ENCODE measurements around the gene DDN. TPM values are rescaled to one million over a fixed set of nuclear protein-coding genes. Genes with fewer than 3 reads are reported as not detected.

Gene DDN
- under 1 TPM; 0.39 to 0.42 TPM for total RNA-seq

DNA sequence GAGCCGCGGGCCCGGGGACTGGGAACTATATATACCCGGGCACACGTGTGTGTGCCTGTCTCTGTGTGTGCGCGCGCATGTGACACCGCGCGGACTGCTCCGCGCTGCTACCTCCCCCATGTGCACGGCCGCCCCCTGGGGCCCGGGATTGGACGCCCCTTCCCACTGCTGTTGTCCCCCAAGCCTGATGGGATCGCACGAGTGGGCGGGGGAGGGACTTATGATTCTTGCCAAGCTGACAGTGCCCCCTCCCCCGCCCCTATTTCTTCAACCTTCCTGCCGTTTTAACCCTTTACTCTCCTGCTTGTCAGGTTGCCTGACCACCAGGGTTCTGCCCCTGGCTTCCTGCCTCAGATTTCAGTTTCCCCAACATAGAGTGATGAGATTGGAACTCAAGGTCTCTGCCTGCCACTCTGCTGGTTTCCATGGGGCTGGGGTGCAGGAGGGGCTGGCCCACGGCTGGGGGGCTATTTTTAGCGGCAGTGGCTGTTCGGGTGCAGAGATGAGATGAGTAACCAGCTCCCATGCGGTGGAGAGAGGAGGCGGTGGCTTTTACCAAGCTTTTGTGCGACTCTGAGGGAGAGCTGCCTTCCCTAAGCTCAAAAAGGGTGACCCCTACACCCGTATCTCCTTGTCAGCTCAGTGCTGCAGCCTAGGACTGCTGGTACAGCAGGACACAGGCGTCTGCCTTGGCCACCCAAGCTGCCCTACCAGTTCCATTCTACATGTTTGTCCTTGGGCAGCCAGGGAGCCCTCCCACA, at the start of gene DDN:
DDN (minus strand) TSS at position 5 of the 761 bp plus-strand sequence. CDS start 88 bp downstream, outside the sequence.
- Mint-ChIP-seq H3K27me3 (ENCODE audit: low read depth) (peaks cover 37% of the 10 kb centered on the region), H3K9me3 (ENCODE audit: insufficient read depth) (no peaks in the 10 kb centered on the region), H3K4me3 (peak within 1 kb of the TSS; percentile 71), H3K36me3 (ENCODE audit: low read depth) (peaks cover 34% of the 10 kb centered on the region), H3K27ac (no peak within 1 kb of the TSS), H3K4me1 (ENCODE audit: low read depth) (peaks cover 39% of the 10 kb centered on the region)
- DNase-seq, result peak; percentile 59
- CTCF ChIA-PET, result interaction anchor here (0.9 to 6.6 kb wide), 15 partner anchors 11 to 146 kb away, joined by 3 to 106 read pairs (median 6); partner anchors contain the start of genes ARF3, PRKAG1, WNT1 and WNT10B
- POLR2A ChIA-PET, result interaction anchor here (0.8 to 2.1 kb wide), 3 partner anchors 19 to 42 kb away, joined by 3 to 6 read pairs (median 3); partner anchors contain the start of genes ARF3 and PRKAG1
- peak; percentile 64 for ATAC-seq

DNA sequence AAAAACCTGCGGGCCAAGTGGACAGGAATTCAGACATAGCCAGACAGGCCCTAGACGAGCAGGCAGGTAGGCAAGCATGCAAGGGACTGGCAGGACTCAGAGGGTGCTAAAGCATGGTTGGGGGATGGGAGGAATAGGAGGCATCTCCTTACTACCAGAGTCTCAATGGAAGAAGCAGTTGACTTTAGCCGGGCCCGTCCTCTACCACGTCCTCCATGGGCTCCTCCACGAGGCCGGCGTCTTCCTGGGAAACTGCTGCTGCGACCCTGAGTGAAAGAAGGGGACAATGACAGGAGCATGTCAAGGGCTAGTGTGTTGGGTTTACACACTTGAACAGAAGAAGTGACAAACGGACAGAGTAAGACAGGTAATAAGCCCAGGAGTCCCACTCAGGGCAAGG, 49.8 kb upstream of the DDN start:
- ChIA-PET POLR2A (no interaction called here), CTCF (interaction anchor here (1.0 to 1.8 kb wide), 6 partner anchors 29 to 125 kb away, joined by 3 to 7 read pairs (median 4); no protein-coding TSS in a partner anchor)
- Mint-ChIP-seq H3K9me3 (ENCODE audit: insufficient read depth) (no peaks in the 10 kb centered on the region), H3K27me3 (ENCODE audit: low read depth) (no peaks in the 10 kb centered on the region), H3K4me3 (no peak overlapping the region), H3K36me3 (ENCODE audit: low read depth) (peaks cover 80% of the 10 kb centered on the region), H3K27ac (no peak overlapping the region), H3K4me1 (ENCODE audit: low read depth) (peaks cover 2% of the 10 kb centered on the region)
- DNase-seq (no peak), ATAC-seq (no peak)

DNA sequence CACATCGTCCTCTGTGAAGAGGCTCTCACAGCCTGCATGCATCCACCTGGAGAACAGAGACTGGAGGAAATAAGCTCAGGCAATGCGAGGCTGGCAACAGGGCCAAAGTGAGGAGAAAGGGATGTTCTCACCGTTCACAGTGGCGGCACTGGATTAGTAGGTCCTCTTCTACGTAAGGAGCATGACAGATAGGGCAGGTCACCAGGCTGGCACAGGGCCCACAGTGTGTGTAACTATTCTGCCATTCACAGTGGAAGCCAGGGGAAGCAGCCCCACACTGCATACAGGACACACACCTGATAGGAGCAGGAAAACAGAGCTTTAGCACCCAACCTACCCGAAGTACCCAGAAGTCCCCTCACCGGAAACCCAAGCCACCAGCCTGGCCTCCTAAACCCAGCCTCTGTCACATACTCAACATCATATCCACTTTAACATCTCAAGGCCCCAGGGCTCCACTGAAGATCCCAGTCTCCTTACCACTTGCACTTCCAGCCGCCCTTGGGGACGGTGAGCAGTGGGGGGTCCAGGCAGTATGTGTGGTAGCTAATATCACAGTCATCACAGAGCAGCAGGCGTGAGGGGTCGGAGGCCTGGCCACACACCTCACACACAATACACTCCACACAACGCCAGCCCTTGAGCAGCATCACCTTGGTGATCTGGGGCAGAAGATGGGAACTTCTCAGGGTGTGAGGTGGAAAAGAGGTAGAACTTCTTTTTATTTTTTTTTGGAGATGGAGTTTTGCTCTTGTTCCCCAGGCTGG, 47.1 kb upstream of the DDN start:
- Mint-ChIP-seq H3K27me3 (ENCODE audit: low read depth) (no peaks in the 10 kb centered on the region), H3K9me3 (ENCODE audit: insufficient read depth) (no peaks in the 10 kb centered on the region), H3K4me1 (ENCODE audit: low read depth) (peaks cover 4% of the 10 kb centered on the region), H3K36me3 (ENCODE audit: low read depth) (peaks cover 79% of the 10 kb centered on the region), H3K27ac (no peak overlapping the region), H3K4me3 (no peak overlapping the region)
- DNase-seq (no peak), ATAC-seq (no peak)
- ChIA-PET POLR2A (interaction anchor here (0.9 to 1.1 kb wide), 2 partner anchors 13 to 142 kb away, joined by 3 read pairs; partner anchors contain the start of gene TUBA1A), CTCF (interaction anchor here (0.9 to 1.1 kb wide), 3 partner anchors 18 to 58 kb away, joined by 3 to 4 read pairs (median 3); no protein-coding TSS in a partner anchor)

DNA sequence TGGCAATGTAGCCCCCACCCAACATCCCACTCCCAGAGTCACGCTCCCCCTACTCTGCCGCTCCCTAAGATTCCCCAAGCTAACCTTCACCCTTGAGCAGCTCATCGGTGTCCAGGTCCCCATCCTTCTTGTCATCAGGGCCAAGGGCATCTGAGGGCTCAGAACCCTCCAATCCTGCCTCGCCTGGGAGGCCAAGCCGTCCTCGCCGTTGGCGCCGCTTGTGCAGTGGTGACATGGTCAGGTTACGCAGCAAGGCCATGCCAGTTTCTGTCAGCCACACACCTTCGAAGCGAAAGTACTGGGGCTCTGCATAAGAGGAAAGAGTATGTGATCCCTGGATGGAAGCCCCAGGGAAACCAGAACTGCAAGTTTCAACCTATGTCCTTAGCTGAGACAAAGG, 45.5 kb upstream of the DDN start:
- Mint-ChIP-seq H3K4me1 (ENCODE audit: low read depth) (peaks cover 4% of the 10 kb centered on the region), H3K27ac (no peak overlapping the region), H3K36me3 (ENCODE audit: low read depth) (peaks cover 74% of the 10 kb centered on the region), H3K9me3 (ENCODE audit: insufficient read depth) (no peaks in the 10 kb centered on the region), H3K27me3 (ENCODE audit: low read depth) (no peaks in the 10 kb centered on the region), H3K4me3 (no peak overlapping the region)
- DNase-seq, result no peak
- POLR2A ChIA-PET, result interaction anchor here (0.9 to 1.6 kb wide), 2 partner anchors 14 to 28 kb away, joined by 4 read pairs; no protein-coding TSS in a partner anchor
- ATAC-seq, result no peak
- CTCF ChIA-PET, result interaction anchor here (0.6 to 3.0 kb wide), 12 partner anchors 12 to 250 kb away, joined by 3 to 35 read pairs (median 5); partner anchors contain the start of genes KMT2D and TUBA1B

DNA sequence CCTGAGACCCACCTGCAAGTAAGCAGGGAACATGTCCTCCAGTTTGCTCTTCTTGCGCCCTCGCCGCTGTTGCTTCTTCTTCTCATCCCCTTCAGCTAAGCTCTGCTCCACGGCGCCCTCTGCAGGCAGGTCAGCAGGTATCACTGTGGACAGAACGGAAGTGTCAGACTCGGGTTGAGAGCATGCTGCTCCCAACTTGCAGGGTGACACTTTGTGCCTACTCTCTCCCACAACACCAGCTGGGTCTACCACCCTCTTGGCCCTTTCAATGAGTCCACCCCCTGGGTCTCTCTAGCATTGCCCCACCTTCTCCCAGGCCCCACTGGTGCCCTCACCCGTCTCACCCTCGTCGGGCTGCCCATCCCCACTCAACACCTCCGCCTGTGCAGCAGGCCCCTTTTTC, 44.7 kb upstream of the DDN start:
- peaks cover 4% of the 10 kb centered on the region for H3K4me1 Mint-ChIP-seq (ENCODE audit: low read depth)
- H3K27ac Mint-ChIP-seq, result peak overlapping the region; percentile 27
- ATAC-seq, result peak; percentile 84
- H3K4me3 Mint-ChIP-seq, result no peak overlapping the region
- no peaks in the 10 kb centered on the region for H3K9me3 Mint-ChIP-seq (ENCODE audit: insufficient read depth)
- H3K36me3 Mint-ChIP-seq (ENCODE audit: low read depth), result peaks cover 72% of the 10 kb centered on the region
- peak; percentile 85 for DNase-seq
- H3K27me3 Mint-ChIP-seq (ENCODE audit: low read depth), result no peaks in the 10 kb centered on the region
- ChIA-PET POLR2A (interaction anchor here (0.9 to 1.8 kb wide), 3 partner anchors 15 to 83 kb away, joined by 4 read pairs; no protein-coding TSS in a partner anchor), CTCF (interaction anchor here (0.6 to 3.0 kb wide), 33 partner anchors 9 to 249 kb away, joined by 3 to 35 read pairs (median 4); partner anchors contain the start of genes ARF3, DDN, KMT2D and PRKAG1)

DNA sequence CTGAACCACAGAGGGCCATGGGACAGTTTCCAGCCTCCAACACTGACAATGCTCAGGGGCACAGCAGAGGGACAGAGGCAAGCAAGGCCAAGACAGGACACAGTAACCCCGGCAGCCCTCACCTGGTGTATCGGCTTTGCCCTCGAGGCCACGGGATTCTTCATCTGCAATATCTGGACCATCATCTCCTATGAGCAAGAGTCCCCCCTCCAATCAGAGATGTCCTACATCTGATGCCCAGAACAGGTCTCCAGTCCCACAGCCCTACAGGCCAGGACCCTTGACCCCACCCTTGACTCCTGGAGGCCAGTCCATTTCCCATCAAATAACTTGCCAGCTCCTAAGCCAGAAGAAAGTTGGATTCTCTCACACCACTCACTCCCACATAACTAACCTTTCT, 44.1 kb upstream of the DDN start:
- CTCF ChIA-PET, result interaction anchor here (0.6 to 3.0 kb wide), 31 partner anchors 8 to 176 kb away, joined by 3 to 35 read pairs (median 5); partner anchors contain the start of genes ARF3, DDN, KMT2D and PRKAG1

DNA sequence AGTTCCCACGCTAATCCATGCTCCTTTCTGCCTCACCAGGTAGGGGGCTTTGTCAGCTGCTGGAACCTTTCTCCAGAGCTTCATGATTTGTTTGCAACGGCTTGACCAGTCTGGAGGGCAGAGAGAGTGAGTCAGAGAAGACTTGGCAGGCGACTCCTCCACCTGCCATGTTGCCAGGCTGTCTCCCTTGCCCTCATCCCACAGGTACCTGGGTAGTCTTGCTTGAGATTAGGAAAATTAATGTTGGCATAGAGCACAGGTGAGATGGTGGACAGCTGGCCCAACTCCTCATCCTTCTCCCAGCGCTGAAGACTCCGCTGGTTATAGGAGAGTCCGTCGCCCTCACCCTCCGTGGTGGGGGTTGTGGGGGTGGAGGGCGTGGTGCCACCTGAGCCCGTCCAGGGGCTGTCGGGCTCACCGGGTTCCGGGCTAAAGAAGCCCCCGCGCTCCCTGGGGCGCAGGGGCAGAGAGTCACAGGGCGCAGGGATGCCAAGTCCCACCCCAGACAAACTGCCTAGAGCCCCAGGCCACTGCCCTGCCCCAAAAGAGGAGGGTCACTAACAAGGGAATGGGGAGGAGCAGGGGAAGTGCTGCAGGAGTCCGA, 42.8 kb upstream of the DDN start:
- peaks cover 68% of the 10 kb centered on the region for H3K36me3 Mint-ChIP-seq (ENCODE audit: low read depth)

More for the DNA sequence above, 44.1 kb upstream of the DDN start:
- peaks cover 4% of the 10 kb centered on the region for H3K4me1 Mint-ChIP-seq (ENCODE audit: low read depth)
- POLR2A ChIA-PET, result interaction anchor here (1.6 to 1.8 kb wide), 2 partner anchors 15 to 84 kb away, joined by 4 read pairs; no protein-coding TSS in a partner anchor
- no peak overlapping the region for H3K27ac Mint-ChIP-seq
- DNase-seq, result no peak
- no peaks in the 10 kb centered on the region for H3K27me3 Mint-ChIP-seq (ENCODE audit: low read depth)
- no peak overlapping the region for H3K4me3 Mint-ChIP-seq
- peaks cover 70% of the 10 kb centered on the region for H3K36me3 Mint-ChIP-seq (ENCODE audit: low read depth)
- H3K9me3 Mint-ChIP-seq (ENCODE audit: insufficient read depth), result no peaks in the 10 kb centered on the region
- ATAC-seq, result no peak

DNA sequence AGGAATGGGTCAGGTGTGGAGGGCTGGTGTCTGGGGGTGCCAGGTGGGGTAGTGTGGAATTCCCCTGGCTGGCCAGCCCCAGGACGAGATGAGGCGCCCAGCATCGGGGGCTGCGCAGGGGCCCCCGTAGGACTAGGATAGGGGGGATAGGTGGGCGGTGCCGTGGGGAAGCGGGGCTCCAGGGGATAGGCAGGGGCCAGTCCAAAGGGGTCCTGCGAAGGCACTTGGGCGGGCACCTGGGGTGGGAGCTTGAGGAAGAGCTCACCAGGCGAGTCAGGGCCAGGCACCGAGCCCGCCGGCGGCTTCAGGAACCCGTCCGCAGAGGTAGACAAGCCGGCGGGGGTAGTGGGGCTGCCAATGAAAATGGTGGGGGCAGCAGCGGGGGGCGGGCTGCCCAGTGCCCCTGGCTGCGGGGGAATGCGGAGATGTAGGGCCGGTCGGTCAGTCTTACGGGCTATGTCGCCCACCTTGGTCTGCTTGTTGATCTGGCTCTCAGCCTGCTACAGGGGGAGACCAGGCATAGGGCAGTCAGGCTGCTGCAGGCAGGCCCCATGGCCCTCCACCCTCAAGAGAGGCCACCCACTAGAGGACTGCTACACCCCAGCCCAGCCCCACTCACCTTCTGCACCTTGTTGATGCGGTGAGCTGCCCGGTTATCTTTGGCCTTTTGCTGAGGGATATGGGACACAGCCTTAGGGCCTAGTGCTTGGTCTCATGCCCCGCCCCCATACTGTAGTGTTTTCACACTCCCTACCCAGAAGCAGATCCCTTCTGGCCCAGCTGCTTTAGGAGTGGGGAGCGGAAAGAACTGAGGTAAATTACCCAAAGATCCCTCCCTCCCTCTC, 42.1 kb upstream of the DDN start:
- Mint-ChIP-seq H3K36me3 (ENCODE audit: low read depth) (peaks cover 67% of the 10 kb centered on the region), H3K27ac (no peak overlapping the region), H3K4me1 (ENCODE audit: low read depth) (peaks cover 4% of the 10 kb centered on the region), H3K27me3 (ENCODE audit: low read depth) (no peaks in the 10 kb centered on the region), H3K9me3 (ENCODE audit: insufficient read depth) (no peaks in the 10 kb centered on the region), H3K4me3 (no peak overlapping the region)
- CTCF ChIA-PET, result interaction anchor here (1.0 kb wide), 1 partner anchor 24 kb away, joined by 6 read pairs; no protein-coding TSS in a partner anchor
- POLR2A ChIA-PET, result interaction anchor here (0.6 to 0.7 kb wide), 2 partner anchors 23 to 86 kb away, joined by 3 read pairs; no protein-coding TSS in a partner anchor
- DNase-seq, result no peak
- ATAC-seq, result no peak

More for the DNA sequence above, 42.8 kb upstream of the DDN start:
- no peak overlapping the region for H3K27ac Mint-ChIP-seq
- peaks cover 4% of the 10 kb centered on the region for H3K4me1 Mint-ChIP-seq (ENCODE audit: low read depth)
- POLR2A ChIA-PET, result interaction anchor here (0.6 kb wide), 1 partner anchor 85 kb away, joined by 3 read pairs; no protein-coding TSS in a partner anchor
- no peak for DNase-seq
- no peaks in the 10 kb centered on the region for H3K27me3 Mint-ChIP-seq (ENCODE audit: low read depth)
- no peak for ATAC-seq
- no peaks in the 10 kb centered on the region for H3K9me3 Mint-ChIP-seq (ENCODE audit: insufficient read depth)
- CTCF ChIA-PET, result interaction anchor here (1.0 to 3.0 kb wide), 4 partner anchors 15 to 46 kb away, joined by 6 to 35 read pairs (median 18); partner anchors contain the start of gene KMT2D
- no peak overlapping the region for H3K4me3 Mint-ChIP-seq

DNA sequence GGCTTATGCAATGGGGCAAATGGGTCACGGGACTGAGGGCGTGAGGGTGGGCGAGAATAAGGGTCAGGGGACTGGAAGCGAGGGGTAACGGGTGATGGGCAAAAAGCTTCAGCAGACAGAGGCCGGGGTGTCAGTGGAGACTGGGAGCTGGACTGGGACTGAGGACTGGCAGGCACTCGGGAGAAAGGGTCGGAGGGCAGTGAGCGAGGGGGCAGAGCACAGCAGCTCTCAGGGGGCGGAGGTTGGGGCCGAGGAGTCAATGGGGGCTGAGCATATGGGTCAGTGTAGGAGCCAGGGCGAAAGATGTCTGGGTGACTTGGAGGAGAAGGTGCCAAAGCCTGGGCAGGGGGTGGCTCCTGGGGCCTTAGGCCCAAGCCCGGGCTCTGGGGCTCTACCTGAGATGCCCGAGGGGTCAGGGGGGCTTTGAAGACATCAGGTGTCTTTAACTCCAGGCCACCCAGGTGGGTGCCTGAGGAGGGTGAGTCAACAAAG, 41.2 kb upstream of the DDN start:
- ATAC-seq (no peak), DNase-seq (no peak)
- Mint-ChIP-seq H3K27me3 (ENCODE audit: low read depth) (no peaks in the 10 kb centered on the region), H3K4me1 (ENCODE audit: low read depth) (peaks cover 4% of the 10 kb centered on the region), H3K36me3 (ENCODE audit: low read depth) (peaks cover 65% of the 10 kb centered on the region), H3K9me3 (ENCODE audit: insufficient read depth) (no peaks in the 10 kb centered on the region), H3K4me3 (no peak overlapping the region), H3K27ac (no peak overlapping the region)
- POLR2A ChIA-PET, result interaction anchor here (0.7 to 1.2 kb wide), 2 partner anchors 20 to 22 kb away, joined by 3 to 5 read pairs; no protein-coding TSS in a partner anchor
- CTCF ChIA-PET, result interaction anchor here (1.7 kb wide), 1 partner anchor 43 kb away, joined by 4 read pairs; no protein-coding TSS in a partner anchor

Measured in activated CD8-positive, alpha-beta T cell treated with anti-CD3 and anti-CD28 coated beads, Interleukin-2, amount 10 ng/mL, durations not matched to agents 7 days and 5 days (primary cell).